ENCODE results near the gene ATG7. TPM values are rescaled to one million over a fixed set of nuclear protein-coding genes. Genes with fewer than 3 reads are reported as not detected.

ATG7 gene
- total and polyA plus RNA-seq, 4 donors: 7.4 to 53.8 (median 15.6) TPM

DNA sequence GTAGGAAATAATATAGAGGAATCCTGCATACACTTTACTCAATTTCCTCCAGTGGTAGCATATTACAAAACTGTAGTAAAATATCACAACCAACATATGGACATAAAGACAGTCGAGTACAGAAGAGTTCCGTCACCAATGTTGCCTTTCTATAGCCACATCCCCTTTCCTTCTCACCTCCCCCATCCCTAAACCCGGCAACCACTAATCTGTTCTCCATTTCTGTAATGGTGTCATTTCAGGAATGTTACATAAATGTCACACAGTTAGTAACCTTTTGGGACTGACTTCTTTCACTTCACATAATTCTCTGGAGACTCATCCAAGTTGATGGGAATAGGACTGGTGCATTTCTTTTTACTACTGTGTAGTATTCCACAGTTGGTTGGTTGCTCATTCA, 41.4 kb upstream of the ATG7 start:
- whole genome bisulfite sequencing: 63% methylated on average over 3 of the region's 3 CpGs
- TF ChIP-seq RXRA (IDR thresholded peaks at IDR 0.05): no peak
- TF ChIP-seq NR2F2 (IDR thresholded peaks at IDR 0.05): no peak
- TF ChIP-seq HNF4A (conservative IDR thresholded peaks at IDR 0.05): no peak
- TF ChIP-seq, protein P1, sequence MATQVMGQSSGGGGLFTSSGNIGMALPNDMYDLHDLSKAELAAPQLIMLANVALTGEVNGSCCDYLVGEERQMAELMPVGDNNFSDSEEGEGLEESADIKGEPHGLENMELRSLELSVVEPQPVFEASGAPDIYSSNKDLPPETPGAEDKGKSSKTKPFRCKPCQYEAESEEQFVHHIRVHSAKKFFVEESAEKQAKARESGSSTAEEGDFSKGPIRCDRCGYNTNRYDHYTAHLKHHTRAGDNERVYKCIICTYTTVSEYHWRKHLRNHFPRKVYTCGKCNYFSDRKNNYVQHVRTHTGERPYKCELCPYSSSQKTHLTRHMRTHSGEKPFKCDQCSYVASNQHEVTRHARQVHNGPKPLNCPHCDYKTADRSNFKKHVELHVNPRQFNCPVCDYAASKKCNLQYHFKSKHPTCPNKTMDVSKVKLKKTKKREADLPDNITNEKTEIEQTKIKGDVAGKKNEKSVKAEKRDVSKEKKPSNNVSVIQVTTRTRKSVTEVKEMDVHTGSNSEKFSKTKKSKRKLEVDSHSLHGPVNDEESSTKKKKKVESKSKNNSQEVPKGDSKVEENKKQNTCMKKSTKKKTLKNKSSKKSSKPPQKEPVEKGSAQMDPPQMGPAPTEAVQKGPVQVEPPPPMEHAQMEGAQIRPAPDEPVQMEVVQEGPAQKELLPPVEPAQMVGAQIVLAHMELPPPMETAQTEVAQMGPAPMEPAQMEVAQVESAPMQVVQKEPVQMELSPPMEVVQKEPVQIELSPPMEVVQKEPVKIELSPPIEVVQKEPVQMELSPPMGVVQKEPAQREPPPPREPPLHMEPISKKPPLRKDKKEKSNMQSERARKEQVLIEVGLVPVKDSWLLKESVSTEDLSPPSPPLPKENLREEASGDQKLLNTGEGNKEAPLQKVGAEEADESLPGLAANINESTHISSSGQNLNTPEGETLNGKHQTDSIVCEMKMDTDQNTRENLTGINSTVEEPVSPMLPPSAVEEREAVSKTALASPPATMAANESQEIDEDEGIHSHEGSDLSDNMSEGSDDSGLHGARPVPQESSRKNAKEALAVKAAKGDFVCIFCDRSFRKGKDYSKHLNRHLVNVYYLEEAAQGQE (IDR thresholded peaks at IDR 0.05): no peak
- DNase-seq (ENCODE audit: low spot score): no peak

DNA sequence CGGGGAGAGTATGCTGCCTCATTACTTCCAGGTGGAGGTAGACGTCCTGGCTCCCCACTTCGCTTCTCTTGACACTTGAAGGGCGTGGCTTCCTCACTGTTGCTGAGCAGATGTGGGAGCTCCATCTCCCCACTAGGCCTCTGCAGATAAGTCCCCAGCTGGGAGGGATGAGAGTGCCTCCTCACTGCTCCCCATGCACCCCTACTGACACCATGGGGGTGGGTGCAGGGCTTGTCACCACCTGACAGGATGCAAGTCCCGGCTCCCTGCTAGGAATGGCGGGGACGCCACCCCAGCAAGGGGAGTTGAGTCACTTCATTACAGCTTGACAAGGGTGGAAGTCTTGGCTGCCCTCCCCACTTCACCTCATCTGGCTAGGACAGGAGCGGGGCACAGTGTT, 36.8 kb upstream of the ATG7 start:
- Histone ChIP-seq H3K4me3 (ENCODE audit: low read depth in 1 of 3, low read length in 3 of 3) (no peak overlapping the region), H3K4me1 (ENCODE audit: control insufficient read depth in 4 of 4, insufficient read depth in 4 of 4, low read length in 3 of 4) (no peaks in the 10 kb centered on the region), H3K9me3 (ENCODE audit: control insufficient read depth in 4 of 4, low read length in 3 of 4) (no peaks in the 10 kb centered on the region), H3K9ac (ENCODE audit: low read depth in 1 of 2, low read length in 2 of 2) (no peak overlapping the region), H3K27me3 (ENCODE audit: control insufficient read depth in 4 of 4, insufficient read depth in 4 of 4, low read length in 3 of 4) (peaks cover 0 to 5% (median 0%) of the 10 kb centered on the region in 4 donors), H3K27ac (ENCODE audit: low read depth in 1 of 2, low read length in 2 of 2) (no peak overlapping the region), H3K36me3 (ENCODE audit: control insufficient read depth in 4 of 4, insufficient read depth in 3 of 4, low read depth in 1 of 4, low read length in 3 of 4) (no peaks in the 10 kb centered on the region)
- TF ChIP-seq NR2F2 (IDR thresholded peaks at IDR 0.05) (no peak), FOXA2 (IDR thresholded peaks at IDR 0.05) (no peak)
- TF ChIP-seq, protein P2, sequence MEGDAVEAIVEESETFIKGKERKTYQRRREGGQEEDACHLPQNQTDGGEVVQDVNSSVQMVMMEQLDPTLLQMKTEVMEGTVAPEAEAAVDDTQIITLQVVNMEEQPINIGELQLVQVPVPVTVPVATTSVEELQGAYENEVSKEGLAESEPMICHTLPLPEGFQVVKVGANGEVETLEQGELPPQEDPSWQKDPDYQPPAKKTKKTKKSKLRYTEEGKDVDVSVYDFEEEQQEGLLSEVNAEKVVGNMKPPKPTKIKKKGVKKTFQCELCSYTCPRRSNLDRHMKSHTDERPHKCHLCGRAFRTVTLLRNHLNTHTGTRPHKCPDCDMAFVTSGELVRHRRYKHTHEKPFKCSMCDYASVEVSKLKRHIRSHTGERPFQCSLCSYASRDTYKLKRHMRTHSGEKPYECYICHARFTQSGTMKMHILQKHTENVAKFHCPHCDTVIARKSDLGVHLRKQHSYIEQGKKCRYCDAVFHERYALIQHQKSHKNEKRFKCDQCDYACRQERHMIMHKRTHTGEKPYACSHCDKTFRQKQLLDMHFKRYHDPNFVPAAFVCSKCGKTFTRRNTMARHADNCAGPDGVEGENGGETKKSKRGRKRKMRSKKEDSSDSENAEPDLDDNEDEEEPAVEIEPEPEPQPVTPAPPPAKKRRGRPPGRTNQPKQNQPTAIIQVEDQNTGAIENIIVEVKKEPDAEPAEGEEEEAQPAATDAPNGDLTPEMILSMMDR (IDR thresholded peaks at IDR 0.05; ENCODE audit: low read depth, low read length, missing input control): no peak
- 67% methylated on average over 8 of the region's 8 CpGs for WGBS
- no peak for DNase-seq (ENCODE audit: low spot score)

More for the DNA sequence above, 41.4 kb upstream of the ATG7 start:
- no peaks in the 10 kb centered on the region for H3K9me3 ChIP-seq (ENCODE audit: control insufficient read depth in 4 of 4, low read length in 3 of 4)
- H3K4me3 ChIP-seq (ENCODE audit: low read depth in 1 of 3, low read length in 3 of 3): no peak overlapping the region
- H3K4me1 ChIP-seq (ENCODE audit: control insufficient read depth in 4 of 4, insufficient read depth in 4 of 4, low read length in 3 of 4): no peaks in the 10 kb centered on the region
- H3K27me3 ChIP-seq (ENCODE audit: control insufficient read depth in 4 of 4, insufficient read depth in 4 of 4, low read length in 3 of 4): peaks cover 0 to 2% (median 0%) of the 10 kb centered on the region in 4 donors
- H3K27ac ChIP-seq (ENCODE audit: low read depth in 1 of 2, low read length in 2 of 2): no peak overlapping the region
- no peak overlapping the region for H3K9ac ChIP-seq (ENCODE audit: low read depth in 1 of 2, low read length in 2 of 2)
- no peaks in the 10 kb centered on the region for H3K36me3 ChIP-seq (ENCODE audit: control insufficient read depth in 4 of 4, insufficient read depth in 3 of 4, low read depth in 1 of 4, low read length in 3 of 4)

DNA sequence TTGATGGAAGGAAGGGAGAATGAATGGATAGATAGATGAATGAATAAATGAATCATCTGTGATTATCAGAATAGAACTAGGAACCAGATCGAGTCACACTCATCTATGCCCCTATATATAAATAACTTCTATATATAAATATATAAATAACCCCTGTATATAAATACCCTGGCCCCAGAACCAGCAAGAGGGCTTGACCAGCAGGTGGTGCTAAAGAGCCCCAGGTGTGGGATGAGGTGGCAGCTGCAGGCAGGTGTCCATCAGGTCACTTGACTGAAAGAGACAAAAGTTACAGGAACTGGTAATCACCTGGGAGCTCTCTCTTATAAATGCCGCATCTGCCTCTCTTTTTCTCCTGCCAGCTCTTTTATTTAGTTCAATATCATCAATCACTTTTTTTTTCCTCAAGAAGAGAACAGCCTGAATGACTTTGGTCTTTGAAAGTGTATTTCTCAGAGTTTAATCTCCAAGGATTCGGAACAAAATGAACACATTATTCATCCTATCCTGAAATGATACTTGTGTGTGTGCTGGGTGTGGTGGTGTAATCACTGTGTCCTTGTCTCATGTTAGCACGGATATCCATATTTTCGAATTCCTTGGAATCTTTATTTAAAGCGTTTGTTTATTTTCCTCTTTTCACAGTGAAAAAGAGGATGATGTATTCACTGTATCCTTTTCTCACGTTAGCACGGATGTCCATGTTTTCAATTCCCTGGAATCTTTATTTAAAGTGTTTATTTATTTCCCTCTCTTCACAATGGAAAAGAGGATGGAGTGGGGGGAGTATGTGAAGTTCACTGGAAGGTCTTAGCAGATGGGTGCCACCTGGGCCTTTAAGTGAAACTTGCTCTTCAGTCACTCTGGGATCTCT, 35.4 kb upstream of the ATG7 start:
- Histone ChIP-seq H3K27ac (ENCODE audit: low read depth in 1 of 2, low read length in 2 of 2) (no peak overlapping the region), H3K36me3 (ENCODE audit: control insufficient read depth in 4 of 4, insufficient read depth in 3 of 4, low read depth in 1 of 4, low read length in 3 of 4) (no peaks in the 10 kb centered on the region), H3K27me3 (ENCODE audit: control insufficient read depth in 4 of 4, insufficient read depth in 4 of 4, low read length in 3 of 4) (peaks cover 0 to 2% (median 0%) of the 10 kb centered on the region in 4 donors), H3K9me3 (ENCODE audit: control insufficient read depth in 4 of 4, low read length in 3 of 4) (no peaks in the 10 kb centered on the region), H3K4me1 (ENCODE audit: control insufficient read depth in 4 of 4, insufficient read depth in 4 of 4, low read length in 3 of 4) (no peaks in the 10 kb centered on the region), H3K4me3 (ENCODE audit: low read depth in 1 of 3, low read length in 3 of 3) (no peak overlapping the region), H3K9ac (ENCODE audit: low read depth in 1 of 2, low read length in 2 of 2) (no peak overlapping the region)
- peak; percentile 73 for DNase-seq (ENCODE audit: low spot score)
- TF ChIP-seq RAD21 (IDR thresholded peaks at IDR 0.05) (peak; percentile 73 to 77), JUND (IDR thresholded peaks at IDR 0.05) (no peak), HNF4G (IDR thresholded peaks at IDR 0.05) (no peak)
- TF ChIP-seq, protein P2 (IDR thresholded peaks at IDR 0.05; ENCODE audit: low read depth, low read length, missing input control): peak; percentile 67
- TF ChIP-seq, protein P3, sequence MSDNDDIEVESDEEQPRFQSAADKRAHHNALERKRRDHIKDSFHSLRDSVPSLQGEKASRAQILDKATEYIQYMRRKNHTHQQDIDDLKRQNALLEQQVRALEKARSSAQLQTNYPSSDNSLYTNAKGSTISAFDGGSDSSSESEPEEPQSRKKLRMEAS (IDR thresholded peaks at IDR 0.05): no peak
- 49% methylated on average over 8 of the region's 8 CpGs for WGBS
